Measurements from ENCODE around the gene DDAH2. TPM values are rescaled to one million over a fixed set of nuclear protein-coding genes. Genes with fewer than 3 reads are reported as not detected.

DDAH2 gene, protein sequence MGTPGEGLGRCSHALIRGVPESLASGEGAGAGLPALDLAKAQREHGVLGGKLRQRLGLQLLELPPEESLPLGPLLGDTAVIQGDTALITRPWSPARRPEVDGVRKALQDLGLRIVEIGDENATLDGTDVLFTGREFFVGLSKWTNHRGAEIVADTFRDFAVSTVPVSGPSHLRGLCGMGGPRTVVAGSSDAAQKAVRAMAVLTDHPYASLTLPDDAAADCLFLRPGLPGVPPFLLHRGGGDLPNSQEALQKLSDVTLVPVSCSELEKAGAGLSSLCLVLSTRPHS
- 80.0 and 128 TPM in 2 replicates for total RNA-seq (2014; rRNA removed; shearing (Covaris generic))

DNA sequence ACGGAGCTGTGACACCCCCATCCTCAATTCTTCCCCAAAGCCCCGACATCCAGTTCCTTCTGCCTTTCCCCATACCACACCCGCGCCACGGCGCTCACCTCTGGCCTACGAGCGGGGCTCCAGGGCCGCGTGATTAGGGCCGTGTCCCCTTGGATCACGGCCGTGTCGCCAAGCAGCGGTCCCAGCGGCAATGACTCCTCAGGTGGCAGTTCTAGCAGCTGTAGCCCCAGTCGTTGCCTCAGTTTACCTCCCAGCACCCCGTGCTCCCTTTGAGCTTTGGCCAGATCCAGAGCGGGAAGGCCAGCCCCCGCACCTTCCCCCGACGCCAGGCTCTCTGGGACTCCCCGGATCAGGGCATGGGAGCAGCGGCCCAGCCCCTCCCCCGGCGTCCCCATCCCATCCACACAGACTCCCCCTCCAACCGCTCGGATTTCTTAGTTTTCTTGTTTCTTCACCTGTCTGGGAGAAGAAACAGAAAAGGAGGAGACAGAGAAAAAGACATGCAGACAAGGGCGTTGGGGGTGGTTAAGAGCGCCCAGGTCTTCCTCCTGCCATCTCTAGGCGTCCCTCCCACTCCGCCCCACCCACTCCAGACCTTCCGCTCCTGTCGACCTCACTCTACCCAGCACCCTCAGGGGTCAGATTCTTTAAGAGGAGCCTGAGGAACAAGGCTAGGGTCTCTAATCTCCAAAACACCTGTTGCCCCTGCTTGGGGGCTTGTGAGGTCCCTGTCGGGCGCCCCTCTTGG, at the start of gene DDAH2:
Gene DDAH2 (minus strand): TSS at position 533 of the 748 bp plus-strand sequence. CDS start 138 bp downstream, at position 395.
- Histone ChIP-seq H3K9me3 (replicated peaks) (peaks cover 3% of the 10 kb centered on the region), H3K27me3 (replicated peaks) (no peaks in the 10 kb centered on the region), H3K27ac (peak within 1 kb of the TSS; percentile 76), H3K4me3 (peak within 1 kb of the TSS; percentile 58), H3K4me1 (replicated peaks) (peaks cover 24% of the 10 kb centered on the region), H3K36me3 (peaks cover 71% of the 10 kb centered on the region)
- no peak for DNase-seq (ENCODE audit: low read depth in 1 of 2, low spot score in 2 of 2)

DNA sequence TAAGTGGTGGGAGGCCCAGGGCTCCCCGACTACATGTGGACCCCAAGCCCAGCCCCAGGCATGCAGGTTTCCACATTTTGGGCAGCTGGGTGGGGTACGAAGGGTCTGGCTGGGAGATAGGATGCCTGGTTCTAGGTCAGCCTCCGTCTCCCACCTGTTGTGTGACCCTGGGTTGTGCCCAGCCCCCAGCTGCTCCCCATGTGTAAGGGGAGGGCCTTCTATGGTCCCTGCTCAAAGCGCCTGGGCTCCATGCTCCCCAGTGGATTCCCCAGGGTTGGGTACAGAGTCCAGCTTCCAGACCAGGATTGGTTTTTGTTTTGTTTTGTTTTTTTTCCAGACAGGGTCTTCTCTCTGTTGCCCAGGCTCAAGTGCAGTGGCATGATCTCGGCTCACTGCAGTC, 49.1 kb upstream of the DDAH2 start:
- H3K9me3 ChIP-seq (replicated peaks): no peaks in the 10 kb centered on the region
- no peak overlapping the region for H3K4me3 ChIP-seq
- H3K36me3 ChIP-seq: peaks cover 58% of the 10 kb centered on the region
- H3K4me1 ChIP-seq (replicated peaks): peaks cover 9% of the 10 kb centered on the region
- no peaks in the 10 kb centered on the region for H3K27me3 ChIP-seq (replicated peaks)
- no peak overlapping the region for H3K27ac ChIP-seq
- no peak for DNase-seq (ENCODE audit: low read depth in 1 of 2, low spot score in 2 of 2)

DNA sequence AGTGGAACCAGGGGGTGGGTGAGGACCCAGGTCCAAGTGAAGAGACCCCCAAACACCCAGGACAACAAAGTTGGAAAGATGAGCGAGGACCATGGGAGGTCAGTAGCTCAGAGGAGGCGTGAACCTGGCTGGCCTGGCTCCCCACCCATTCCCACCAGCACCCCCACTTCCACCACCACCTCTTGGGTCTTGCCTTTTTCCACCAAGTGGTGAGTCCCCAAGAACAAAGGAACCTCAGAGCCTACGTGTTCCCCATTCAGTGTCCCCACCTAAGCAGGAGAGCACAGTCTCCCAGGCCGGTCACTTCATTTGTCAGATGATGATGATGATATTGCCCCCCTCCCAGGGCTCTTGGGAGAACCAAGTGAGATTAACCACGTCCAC, 48.6 kb upstream of the DDAH2 start:
- Histone ChIP-seq H3K27ac (no peak overlapping the region), H3K4me1 (replicated peaks) (peaks cover 9% of the 10 kb centered on the region), H3K9me3 (replicated peaks) (no peaks in the 10 kb centered on the region), H3K36me3 (peaks cover 53% of the 10 kb centered on the region), H3K4me3 (no peak overlapping the region), H3K27me3 (replicated peaks) (no peaks in the 10 kb centered on the region)
- no peak for DNase-seq (ENCODE audit: low read depth in 1 of 2, low spot score in 2 of 2)

DNA sequence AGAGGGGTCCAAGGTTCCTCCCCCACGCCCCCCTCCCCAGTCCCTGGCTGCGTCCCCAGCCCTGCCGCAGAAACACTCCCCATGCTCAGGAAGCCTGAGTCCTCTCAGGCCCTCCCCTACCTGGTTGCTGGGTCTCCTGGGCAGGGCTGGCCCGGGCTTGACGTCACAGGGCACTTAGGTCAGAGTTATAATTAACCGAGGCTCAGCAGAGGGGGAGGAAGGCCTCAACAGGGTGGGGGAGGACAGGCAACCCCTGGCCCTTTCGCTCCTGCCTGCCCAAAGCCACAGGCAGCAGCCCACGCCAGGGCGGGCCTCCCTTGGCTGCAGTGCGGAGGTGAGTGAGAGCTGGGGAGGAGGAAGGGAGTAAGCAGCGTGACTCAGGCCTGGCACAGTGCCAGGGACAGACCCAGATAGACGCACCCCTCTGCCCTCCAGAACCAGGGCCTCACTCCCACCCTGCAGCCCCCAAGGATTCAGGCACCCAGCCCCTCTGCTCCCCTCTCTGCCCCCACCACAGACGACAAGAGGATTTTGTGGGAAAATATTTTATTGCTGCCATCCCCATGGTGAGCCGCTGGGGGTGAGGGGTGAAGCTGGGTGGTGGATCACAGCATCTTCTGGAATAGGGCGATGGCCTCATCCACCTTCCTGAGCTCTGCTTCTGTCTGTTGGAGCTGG, 48.0 kb upstream of the DDAH2 start, which contains the start of gene VWA7:
Gene VWA7 (minus strand): TSS at position 340 of the 678 bp plus-strand sequence. CDS start 549 bp downstream, outside the sequence.
- Histone ChIP-seq H3K36me3 (peaks cover 47% of the 10 kb centered on the region), H3K9me3 (replicated peaks) (no peaks in the 10 kb centered on the region), H3K27me3 (replicated peaks) (no peaks in the 10 kb centered on the region), H3K4me1 (replicated peaks) (peaks cover 9% of the 10 kb centered on the region), H3K4me3 (no peak within 1 kb of the TSS), H3K27ac (no peak within 1 kb of the TSS)
- peak; percentile 55 to 70 for DNase-seq (ENCODE audit: low read depth in 1 of 2, low spot score in 2 of 2)

DNA sequence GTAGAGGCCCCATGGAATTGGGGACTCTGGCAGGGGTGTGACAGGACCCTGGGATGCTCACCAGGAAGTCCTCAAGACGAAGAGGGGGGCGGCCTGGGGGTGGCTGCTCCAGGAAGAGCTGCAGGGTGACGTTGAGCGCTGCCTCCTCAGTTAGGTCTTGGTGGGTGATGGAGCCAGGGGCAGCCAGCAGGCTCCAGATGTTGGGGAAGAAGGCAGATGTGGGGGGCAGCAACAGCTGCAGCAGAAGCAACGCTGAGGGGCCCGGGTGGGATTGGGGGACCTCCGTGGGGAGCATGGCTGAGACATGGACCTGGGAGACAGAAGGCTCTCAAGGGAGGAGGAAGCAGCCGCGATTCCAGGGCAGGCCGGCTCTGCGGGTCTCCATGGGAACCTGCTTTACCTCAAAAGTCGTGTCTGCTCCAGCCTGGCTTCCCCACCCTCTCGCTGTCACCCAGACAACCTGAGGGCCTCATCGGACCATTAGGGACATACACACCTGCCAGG, 47.4 kb upstream of the DDAH2 start:
- DNase-seq (ENCODE audit: low read depth in 1 of 2, low spot score in 2 of 2): no peak
- H3K36me3 ChIP-seq: peaks cover 41% of the 10 kb centered on the region
- no peaks in the 10 kb centered on the region for H3K27me3 ChIP-seq (replicated peaks)
- H3K9me3 ChIP-seq (replicated peaks): no peaks in the 10 kb centered on the region
- H3K4me3 ChIP-seq: no peak overlapping the region
- peaks cover 9% of the 10 kb centered on the region for H3K4me1 ChIP-seq (replicated peaks)
- H3K27ac ChIP-seq: no peak overlapping the region

DNA sequence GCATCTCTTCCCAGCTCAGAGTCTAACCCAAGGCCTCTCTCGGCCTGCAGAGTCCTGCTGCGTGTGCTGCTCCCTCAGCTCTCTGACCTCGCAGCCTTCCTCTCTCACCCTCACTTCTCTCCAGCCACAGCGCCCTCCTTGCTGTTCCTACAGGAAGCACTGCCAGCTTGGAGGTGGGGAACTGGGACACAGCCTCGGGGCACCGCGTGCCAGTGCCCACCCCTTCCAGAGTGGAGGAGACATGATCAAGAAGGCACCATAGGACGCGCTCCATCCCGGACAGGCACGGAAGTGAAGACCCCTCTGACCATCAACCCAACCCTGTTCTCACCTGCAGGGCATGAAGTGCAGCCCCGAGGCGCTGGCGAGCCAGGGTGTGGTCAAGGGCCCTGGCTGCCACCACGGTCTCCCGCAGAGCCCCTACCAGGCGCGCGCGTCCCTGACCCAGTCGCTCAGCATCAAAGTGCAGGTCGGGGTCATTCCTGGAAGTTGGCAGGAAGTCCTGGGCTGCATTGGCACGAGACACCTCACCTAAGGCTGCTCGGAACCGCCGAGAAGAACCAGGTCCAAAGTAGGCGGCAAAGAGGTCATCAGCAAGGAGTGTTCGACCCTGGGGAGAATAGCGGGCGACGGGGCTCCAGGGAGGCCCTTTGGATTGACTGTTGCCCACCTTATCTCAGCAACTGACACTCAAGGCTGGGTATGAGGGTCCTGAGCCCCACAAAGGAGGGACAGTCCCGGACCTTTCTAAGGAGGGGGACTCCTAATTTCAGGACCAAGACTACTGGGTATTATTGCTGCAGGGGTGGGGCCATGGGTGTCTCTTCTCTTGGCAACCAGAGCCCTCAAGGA, 46.8 kb upstream of the DDAH2 start:
- H3K36me3 ChIP-seq: peaks cover 35% of the 10 kb centered on the region
- no peaks in the 10 kb centered on the region for H3K9me3 ChIP-seq (replicated peaks)
- DNase-seq (ENCODE audit: low read depth in 1 of 2, low spot score in 2 of 2): no peak
- H3K27ac ChIP-seq: no peak overlapping the region
- no peak overlapping the region for H3K4me3 ChIP-seq
- H3K4me1 ChIP-seq (replicated peaks): peaks cover 9% of the 10 kb centered on the region
- no peaks in the 10 kb centered on the region for H3K27me3 ChIP-seq (replicated peaks)

DNA sequence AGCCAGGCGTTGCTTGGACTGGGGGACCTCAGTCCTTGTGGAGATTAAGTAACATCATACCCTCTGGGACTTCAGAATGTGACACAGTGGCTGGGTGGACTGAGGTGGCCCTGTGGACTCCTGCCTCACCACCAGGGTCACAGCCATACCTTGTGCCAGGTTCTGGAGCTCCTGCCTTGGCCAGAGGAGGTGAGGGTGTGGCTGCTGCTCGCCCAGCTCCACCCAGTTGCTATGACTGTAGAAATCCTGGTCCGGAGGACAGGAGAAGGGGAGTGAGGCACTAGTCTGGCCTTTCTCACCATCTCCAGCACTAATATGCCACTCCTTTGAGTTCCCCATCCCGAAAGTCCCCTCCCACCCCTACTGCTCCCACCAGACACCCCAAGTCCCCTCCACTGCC, 46.1 kb upstream of the DDAH2 start:
- no peak overlapping the region for H3K4me3 ChIP-seq
- peaks cover 9% of the 10 kb centered on the region for H3K4me1 ChIP-seq (replicated peaks)
- H3K27me3 ChIP-seq (replicated peaks): no peaks in the 10 kb centered on the region
- no peak overlapping the region for H3K27ac ChIP-seq
- peaks cover 28% of the 10 kb centered on the region for H3K36me3 ChIP-seq
- H3K9me3 ChIP-seq (replicated peaks): no peaks in the 10 kb centered on the region
- no peak for DNase-seq (ENCODE audit: low read depth in 1 of 2, low spot score in 2 of 2)

DNA sequence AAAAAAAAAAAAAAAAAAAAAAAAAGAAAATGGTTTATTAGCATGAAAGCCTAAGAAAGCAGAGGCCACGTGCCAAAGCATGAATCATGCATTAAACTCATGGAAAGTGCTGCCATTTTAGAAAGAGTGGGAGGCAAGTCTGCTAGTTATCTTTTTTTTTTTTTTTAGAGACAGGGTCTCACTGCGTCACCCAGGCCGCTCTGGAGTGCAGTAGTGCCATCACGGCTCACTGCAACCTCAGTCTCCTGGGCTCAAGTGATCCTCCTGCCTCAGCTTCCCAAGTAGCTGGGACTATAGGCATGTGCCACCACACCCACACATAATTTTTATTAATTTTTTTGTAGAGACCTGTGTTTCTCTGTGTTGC, 42.9 kb upstream of the DDAH2 start:
- Histone ChIP-seq H3K27ac (no peak overlapping the region), H3K9me3 (replicated peaks) (no peaks in the 10 kb centered on the region), H3K4me1 (replicated peaks) (peaks cover 4% of the 10 kb centered on the region), H3K36me3 (no peaks in the 10 kb centered on the region), H3K27me3 (replicated peaks) (no peaks in the 10 kb centered on the region), H3K4me3 (no peak overlapping the region)
- no peak for DNase-seq (ENCODE audit: low read depth in 1 of 2, low spot score in 2 of 2)

DNA sequence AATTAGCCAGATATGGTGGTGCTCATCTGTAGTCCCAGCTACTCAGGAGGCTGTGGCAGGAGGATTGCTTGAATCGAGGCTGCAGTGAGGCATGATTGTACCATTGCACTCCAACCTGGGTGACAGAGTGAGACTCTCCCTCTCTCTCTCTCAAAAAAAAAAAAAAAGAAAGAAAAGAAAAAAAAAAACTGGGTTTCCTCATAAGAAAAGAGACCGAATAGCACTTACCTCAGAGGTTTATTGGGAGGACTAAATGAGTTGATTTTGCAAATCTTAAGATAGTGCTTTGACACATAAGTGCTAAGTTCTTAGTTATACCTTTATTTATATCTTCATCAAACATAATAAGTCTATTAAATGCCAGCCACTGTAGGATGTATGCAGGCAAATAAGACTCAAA, 41.8 kb upstream of the DDAH2 start:
- no peaks in the 10 kb centered on the region for H3K4me1 ChIP-seq (replicated peaks)
- no peaks in the 10 kb centered on the region for H3K36me3 ChIP-seq
- no peaks in the 10 kb centered on the region for H3K27me3 ChIP-seq (replicated peaks)
- no peak overlapping the region for H3K27ac ChIP-seq
- H3K9me3 ChIP-seq (replicated peaks): no peaks in the 10 kb centered on the region
- DNase-seq (ENCODE audit: low read depth in 1 of 2, low spot score in 2 of 2): no peak
- H3K4me3 ChIP-seq: no peak overlapping the region

DNA sequence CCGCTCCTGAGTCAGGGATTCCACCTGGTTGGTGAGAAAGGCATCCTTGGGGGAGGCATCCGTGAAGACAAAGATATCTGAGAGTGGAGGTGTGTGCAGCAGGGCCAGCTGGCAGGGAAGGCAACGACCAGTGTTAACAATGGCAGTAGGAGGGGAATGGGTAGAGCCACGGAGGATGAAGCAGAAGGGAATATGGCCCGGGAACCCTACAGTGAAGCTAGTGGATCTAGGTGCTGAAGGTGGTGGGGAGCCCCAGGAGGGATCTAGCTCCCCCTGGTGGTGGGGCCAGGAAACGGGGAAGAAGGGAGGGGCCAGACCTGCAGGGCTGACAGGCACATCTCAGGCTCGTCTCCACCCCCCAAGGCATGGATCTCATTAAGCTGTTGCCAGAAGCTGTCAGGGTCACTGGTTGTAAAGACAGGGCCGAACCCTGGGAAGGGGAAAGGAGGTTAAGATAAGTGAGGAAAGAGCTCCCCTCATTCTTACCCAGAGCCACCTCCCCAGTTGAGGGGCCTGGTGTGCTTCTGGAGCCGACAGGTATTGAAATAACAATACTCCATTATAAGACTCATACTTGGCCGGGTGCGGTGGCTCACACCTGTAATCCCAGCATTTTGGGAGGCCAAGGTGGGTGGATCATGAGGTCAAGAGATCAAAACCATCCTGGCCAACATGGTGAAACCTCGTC, 40.7 kb upstream of the DDAH2 start:
- DNase-seq (ENCODE audit: low read depth in 1 of 2, low spot score in 2 of 2): peak; percentile 70 to 82
- no peaks in the 10 kb centered on the region for H3K36me3 ChIP-seq
- no peak overlapping the region for H3K27ac ChIP-seq
- no peak overlapping the region for H3K4me3 ChIP-seq
- no peaks in the 10 kb centered on the region for H3K9me3 ChIP-seq (replicated peaks)
- H3K27me3 ChIP-seq (replicated peaks): no peaks in the 10 kb centered on the region
- no peaks in the 10 kb centered on the region for H3K4me1 ChIP-seq (replicated peaks)

DNA sequence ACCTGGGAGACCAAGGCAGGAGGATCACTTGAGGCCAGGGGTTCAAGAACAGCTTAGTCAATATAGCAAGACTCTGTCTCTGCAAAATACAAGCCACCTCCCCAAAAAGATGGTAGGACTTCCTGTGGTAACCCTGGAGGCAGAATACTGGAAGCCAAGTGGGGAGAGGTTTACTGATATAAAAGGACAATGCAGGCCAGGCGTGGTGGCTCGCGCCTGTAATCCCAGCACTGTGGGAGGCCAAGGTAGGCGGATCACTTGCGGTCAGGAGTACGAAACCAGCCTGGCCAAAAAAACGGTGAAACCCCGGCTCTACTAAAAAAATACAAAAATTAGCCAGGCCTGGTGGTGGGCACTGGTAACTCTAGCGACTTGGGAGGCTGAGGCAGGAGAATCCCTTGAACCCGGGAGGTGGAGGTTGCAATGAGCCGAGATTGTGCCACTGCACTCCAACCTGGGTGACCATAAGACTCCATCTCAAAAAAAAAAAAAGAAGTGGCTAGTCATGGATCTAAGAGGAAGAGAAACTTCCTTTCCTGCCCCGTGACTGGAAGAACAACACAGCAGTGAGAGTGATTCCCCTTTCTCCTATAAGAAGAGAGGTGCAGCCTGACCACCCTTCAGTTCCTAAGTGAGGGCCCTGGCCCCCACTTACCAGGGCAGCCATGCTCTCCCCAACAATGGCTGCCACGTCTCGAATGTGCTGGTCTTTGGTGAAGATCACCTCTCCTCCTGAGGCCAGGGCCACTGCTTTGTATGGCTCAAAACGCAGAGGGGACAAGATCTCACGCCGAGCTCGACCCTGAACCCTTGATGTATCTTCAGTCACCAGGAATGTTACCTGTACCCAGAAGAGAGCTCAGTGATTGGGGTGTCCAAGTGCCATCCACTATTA, 39.5 kb upstream of the DDAH2 start:
- no peaks in the 10 kb centered on the region for H3K27me3 ChIP-seq (replicated peaks)
- no peak for DNase-seq (ENCODE audit: low read depth in 1 of 2, low spot score in 2 of 2)
- H3K4me3 ChIP-seq: no peak overlapping the region
- H3K4me1 ChIP-seq (replicated peaks): peaks cover 3% of the 10 kb centered on the region
- H3K36me3 ChIP-seq: no peaks in the 10 kb centered on the region
- no peaks in the 10 kb centered on the region for H3K9me3 ChIP-seq (replicated peaks)
- no peak overlapping the region for H3K27ac ChIP-seq

DNA sequence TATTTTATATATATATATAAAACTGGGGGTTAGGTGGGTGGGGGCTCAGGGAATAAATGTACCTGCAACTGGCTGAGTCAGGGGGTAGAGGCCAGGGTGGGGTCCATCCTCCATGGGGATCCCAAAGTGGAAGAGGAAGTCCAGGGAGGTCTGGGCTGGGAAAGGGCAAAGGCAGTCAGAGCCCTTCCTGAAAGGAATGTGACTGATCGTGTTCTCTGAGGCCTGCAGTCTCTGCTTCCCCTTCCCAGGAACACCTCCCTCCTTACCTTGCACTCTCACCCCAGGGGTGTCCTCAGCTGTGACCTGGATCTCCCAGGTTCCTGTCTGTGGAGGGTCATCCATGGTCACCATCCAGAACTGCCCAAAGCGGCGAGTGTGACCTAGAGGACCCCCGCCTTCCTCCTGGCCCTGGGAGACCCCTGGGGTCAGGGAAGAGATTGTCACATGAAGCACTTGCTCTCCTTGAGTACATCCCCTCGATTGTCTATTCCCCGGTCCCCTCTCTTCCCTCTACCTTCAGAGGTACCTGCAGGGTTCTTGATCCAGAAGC, 38.1 kb upstream of the DDAH2 start:
- Histone ChIP-seq H3K4me1 (replicated peaks) (peaks cover 10% of the 10 kb centered on the region), H3K27me3 (replicated peaks) (no peaks in the 10 kb centered on the region), H3K36me3 (no peaks in the 10 kb centered on the region), H3K27ac (no peak overlapping the region), H3K9me3 (replicated peaks) (no peaks in the 10 kb centered on the region), H3K4me3 (no peak overlapping the region)
- no peak for DNase-seq (ENCODE audit: low read depth in 1 of 2, low spot score in 2 of 2)
